D341Med (cell line): ENCODE measurements around the gene PAQR7.

Experiments used
- DNase-seq: peaks from one replicate; pipeline ENCODE4 v3.0.0; 2012; ENCODE audit warnings: low spot score

The PAQR7 gene

DNA sequence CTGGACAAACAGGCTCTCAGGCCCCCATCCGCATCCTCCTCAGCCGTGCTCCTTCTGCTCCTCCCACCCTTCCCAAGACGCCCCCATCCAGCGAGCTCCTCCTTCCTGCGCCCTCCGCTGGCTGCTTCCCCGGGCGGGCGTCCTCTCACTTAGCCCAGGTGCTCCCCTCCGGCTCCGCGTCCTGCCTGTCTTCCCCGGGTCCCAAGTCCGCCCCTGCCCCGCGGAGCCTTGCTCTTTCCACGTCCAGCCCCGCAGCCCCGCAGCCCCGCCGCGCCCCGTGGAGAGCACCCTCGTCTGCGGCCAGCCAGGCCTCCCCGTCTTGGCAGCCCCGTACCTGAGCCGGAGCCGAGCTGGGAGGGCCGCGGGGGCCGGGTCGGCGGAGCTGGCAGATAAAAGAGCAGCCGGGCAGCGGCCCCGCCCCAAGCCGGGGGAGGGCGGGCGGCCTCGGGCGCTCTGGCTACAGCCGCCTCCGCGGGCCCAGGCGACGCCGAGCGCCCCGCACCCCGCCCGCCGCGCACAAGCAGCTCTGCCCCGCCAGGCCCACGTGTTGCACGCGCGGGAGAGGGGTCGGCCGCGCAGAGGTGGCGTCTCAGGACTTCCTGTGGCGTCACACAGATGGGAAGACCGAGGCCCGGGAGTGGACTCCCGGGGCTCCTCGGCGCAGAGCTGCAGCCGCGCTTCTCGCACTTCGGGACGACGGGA is at the start of gene PAQR7:
PAQR7 (minus strand) TSS at position 555 of the 702 bp plus-strand sequence. CDS start 11,869 bp downstream, outside the sequence.
- peak; percentile 64 for DNase-seq

GRCh38 chr1:25924454-25924853 is 48.9 kb upstream of the PAQR7 start:
- DNase-seq = no peak

GRCh38 chr1:25922971-25923552 is 47.6 kb upstream of the PAQR7 start:
- DNase-seq = no peak

DNA sequence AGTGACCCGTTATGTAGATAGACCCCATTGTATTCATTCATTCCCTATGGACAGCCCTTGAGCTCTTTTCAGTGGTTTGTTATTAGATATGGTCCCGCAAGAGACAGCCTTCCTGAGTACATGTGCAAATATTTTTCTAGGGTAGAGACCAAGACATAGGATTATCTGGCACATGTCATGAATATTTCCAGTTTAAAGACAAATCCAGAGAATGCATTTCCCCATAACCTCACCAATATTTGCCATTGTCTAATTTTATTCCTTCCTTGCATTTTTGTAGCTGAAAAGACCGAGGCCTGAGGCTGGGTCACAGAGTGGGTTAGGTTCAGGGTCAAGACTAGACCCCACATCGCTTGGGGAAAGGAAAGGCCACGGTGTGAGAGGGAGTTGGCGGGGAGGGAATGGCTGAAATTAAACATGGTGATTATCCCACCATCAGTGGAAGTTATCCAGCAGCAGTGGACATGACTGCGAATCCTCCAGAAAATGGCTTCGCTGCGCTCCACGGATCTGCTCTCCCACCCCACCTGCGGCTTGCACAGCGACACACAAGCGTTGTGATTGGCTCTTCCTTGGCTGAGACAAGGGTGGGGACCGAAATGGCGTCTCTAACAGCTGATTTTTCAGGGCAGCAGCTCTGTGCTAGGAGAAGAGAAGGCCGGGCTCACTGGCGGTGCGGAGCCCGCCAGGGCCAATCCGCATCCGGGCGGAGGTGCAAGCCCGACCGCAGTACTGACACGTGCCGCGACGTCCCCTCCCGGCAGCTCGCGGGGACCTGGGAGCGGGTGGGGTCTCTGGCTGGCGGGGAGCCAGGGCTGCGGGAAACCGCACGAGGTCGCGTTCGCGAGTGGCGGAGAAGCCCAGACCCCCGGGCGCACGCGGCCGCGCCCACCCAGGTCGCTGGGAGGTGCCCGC is 46.8 kb upstream of the PAQR7 start:
- no peak for DNase-seq

DNA sequence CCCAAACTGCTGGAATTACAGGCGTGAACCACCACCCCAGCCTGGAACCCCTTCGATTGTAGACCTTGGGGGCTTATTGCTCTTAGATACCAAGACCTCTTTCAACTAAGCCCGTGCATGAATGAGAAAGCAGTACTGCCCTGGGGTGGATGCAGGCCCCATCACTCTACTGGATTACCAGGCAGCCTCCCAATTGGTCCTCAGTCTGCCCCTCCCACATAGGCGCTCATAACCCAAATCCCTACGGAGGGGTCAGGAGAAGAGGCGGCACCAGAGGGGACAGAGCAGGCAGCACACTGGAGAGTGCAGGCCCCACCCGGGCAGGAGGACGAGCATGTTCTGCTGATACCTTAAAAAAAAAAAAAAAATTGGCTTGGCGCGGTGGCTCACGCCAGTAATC is 43.1 kb upstream of the PAQR7 start:
- DNase-seq = no peak

DNA sequence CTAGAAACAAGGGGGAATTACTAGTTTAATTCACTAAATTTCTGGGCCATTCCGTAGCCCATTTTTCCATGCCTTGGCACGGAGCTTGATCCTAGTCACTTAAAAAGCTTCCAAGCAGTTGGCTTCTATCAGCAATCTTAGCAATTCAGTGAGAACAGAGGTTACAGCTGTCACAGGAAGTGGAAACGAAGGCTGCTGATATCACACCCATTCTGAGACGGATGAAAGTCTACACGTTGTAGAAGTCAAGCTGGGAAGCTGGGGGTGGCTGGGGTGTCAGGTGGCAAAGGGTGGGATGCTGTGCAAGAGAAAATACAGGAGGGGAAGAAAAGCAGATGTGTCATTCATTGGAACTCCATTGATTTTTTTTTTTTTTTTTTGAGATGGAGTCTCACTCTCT is 42.5 kb upstream of the PAQR7 start:
- DNase-seq = no peak

- no peak for DNase-seq
These were observed 41.0 kb upstream of the PAQR7 start for GRCh38 chr1:25916460-25916859.

GRCh38 chr1:25914074-25914995 is 38.8 kb upstream of the PAQR7 start:
- DNase-seq = no peak

GRCh38 chr1:25913206-25913605 is 37.7 kb upstream of the PAQR7 start:
- no peak for DNase-seq

GRCh38 chr1:25912076-25912831 is 36.7 kb upstream of the PAQR7 start:
- no peak for DNase-seq

- DNase-seq = no peak
These were observed 35.7 kb upstream of the PAQR7 start for GRCh38 chr1:25911162-25911561.

DNA sequence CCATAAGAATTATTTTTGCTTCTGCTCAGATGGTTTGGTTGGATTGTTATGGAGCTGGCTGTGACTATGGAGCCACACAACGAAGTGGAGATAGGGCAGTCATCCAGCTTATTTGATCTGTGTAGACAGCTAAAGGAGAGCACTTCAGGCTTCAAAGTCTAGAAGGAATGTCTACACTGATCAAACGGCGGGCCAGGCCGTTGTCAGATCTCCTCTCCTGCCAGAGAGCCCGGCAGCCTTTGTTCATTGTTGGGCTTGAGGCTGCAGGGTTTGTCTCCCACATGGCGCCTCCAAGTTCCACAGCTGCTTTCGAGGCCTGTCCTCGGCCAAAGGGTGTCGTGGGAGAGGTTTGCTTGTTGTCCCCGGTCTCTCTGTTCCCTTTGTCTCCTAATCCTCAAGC is 33.5 kb upstream of the PAQR7 start:
- no peak for DNase-seq

GRCh38 chr1:25908161-25908560 is 32.7 kb upstream of the PAQR7 start:
- no peak for DNase-seq

DNA sequence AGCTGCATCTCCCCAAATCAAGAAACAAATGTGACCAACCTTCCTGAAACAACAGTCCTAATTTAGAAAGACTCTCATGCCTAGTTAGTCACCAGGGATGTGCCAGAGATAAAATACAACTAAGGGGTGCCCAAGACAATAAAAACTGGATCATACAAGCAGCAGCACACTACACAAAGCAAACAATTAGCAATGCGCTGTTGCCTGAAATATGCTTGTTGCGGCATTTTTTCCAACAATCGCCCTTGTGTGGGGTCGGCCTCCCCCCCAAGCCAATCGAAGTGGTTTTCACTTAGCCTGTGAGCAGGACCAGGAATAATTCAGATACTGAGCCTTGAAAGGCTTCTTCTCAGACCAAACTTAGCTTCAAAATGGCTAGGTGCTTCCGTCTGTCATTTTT is 32.1 kb upstream of the PAQR7 start:
- no peak for DNase-seq

DNA sequence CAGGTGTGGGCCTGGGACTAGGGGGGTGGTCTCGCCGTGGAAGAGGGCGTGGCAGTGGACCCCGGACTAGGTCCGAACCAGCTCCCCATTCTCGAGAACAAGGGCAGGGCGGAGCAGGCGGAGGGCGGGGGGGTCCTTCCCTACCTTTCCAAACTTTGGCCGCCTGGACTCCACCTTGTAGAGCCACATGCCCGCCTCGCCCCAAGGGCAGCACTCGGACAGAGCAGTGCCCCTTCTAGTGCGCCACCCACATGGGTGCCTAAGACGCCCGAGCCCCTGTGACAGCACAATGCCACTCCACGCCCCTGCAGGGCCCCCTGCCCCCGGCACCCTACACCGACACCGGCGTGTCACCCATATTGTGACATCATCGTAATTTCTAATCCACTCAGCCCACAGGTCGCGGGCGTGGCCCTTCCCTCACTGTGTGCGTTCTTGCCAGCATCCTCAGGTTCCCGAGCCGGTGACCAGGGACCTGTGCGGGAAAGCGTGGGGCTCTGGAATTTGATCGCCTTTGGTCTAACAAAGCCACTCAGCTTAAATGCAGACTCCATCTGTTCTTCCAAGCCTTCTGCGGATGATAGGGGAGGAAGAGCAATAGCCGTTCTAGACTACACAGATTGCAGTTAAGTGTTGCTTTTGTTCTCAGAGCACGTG is 31.3 kb upstream of the PAQR7 start:
- peak; percentile 86 for DNase-seq

GRCh38 chr1:25905680-25906643 is 30.5 kb upstream of the PAQR7 start, which contains the start of gene STMN1:
Gene STMN1, minus strand, starts transcription at chr1:25906419. Its CDS starts 1,743 bp downstream, at chr1:25904676.
- DNase-seq = peak; percentile 93

GRCh38 chr1:25904943-25905679 is 29.6 kb upstream of the PAQR7 start:
- DNase-seq = peak; percentile 95

- DNase-seq = no peak
These were observed 28.5 kb upstream of the PAQR7 start for GRCh38 chr1:25903986-25904385.
